ENCODE measurements around the gene AP1B1.

GRCh38 chr22:29351042-29351441 is 37.3 kb downstream of the AP1B1 start:
- no peak for TF ChIP-seq CTCF (IDR thresholded peaks at IDR 0.05)
- no peak for TF ChIP-seq POLR2A (IDR thresholded peaks at IDR 0.05)

Data from esophagus squamous epithelium (tissue), 4 donors.